Gastroesophageal sphincter (tissue), 3 donors: Measurements from ENCODE around the gene CALHM3.

ENCODE experiments used
- CTCF ChIP-seq, 4 experiments: fragments of 200-600 bp in 2 of 4; fragments of 450-650 bp in 2 of 4; sonication (generic) in 1 of 4; IDR thresholded peaks; one replicate each; pipeline ENCODE4 v1.5.1; 2017 to 2019; ENCODE audit warnings: antibody characterized with exemption in 4 of 4, mild to moderate bottlenecking in 2 of 4, moderate library complexity in 2 of 4
- POLR2A ChIP-seq, 2 donors: fragments of 450-650 bp; IDR thresholded peaks; one replicate each; pipeline ENCODE4 v1.6.1; 2017; ENCODE audit warnings: antibody characterized with exemption in 2 of 2, mild to moderate bottlenecking in 2 of 2, moderate library complexity in 1 of 2

GRCh38 chr10:103451831-103452505 is 27.1 kb downstream of the CALHM3 start, which contains the start of gene CALHM2:
- peak; percentile 24 to 37 for TF ChIP-seq POLR2A (IDR thresholded peaks at IDR 0.05)
- TF ChIP-seq CTCF (IDR thresholded peaks at IDR 0.05) = no peak
